K562 (cell line): ENCODE data around the gene HOXC10. TPM values are rescaled to one million over a fixed set of nuclear protein-coding genes. Genes with fewer than 3 reads are reported as not detected.

Experiments used
- CREM ChIP-seq: IDR thresholded peaks from 2 replicates; pipeline ENCODE4 v1.6.1; 2014; ENCODE audit warnings: antibody characterized with exemption, low read depth
- NFIC ChIP-seq: fragments of 450-650 bp; IDR thresholded peaks from 2 replicates; pipeline ENCODE4 v1.6.1; 2017; ENCODE audit warnings: mild to moderate bottlenecking, inconsistent platforms
- PKNOX1 ChIP-seq: fragments of 450-650 bp; IDR thresholded peaks from 2 replicates; pipeline ENCODE4 v1.6.1; 2016
- POLR2AphosphoS5 ChIP-seq: IDR thresholded peaks from 2 replicates; pipeline ENCODE4 v1.6.1; 2011; ENCODE audit warnings: mild to moderate bottlenecking, low read depth, low read length, moderate library complexity; ENCODE audit not compliant: control insufficient read depth, insufficient read depth
- RBM34 ChIP-seq: fragments of 200-400 bp; formaldehyde crosslinking; IDR thresholded peaks from 2 replicates; pipeline ENCODE4 v1.6.1; 2018; ENCODE audit warnings: low read length, borderline replicate concordance; ENCODE audit not compliant: insufficient read depth
- THRA ChIP-seq: fragments of 450-650 bp; IDR thresholded peaks from 2 replicates; pipeline ENCODE4 v1.6.1; 2017; ENCODE audit warnings: mild to moderate bottlenecking, moderate library complexity
- TRIM24 ChIP-seq, 2 experiments: fragments of 450-650 bp; IDR thresholded peaks; 2 replicates each; pipeline ENCODE4 v1.6.1; 2016
- ZEB2 ChIP-seq: fragments of 450-650 bp; IDR thresholded peaks from 2 replicates; pipeline ENCODE4 v1.6.1; 2016
- ZNF121 ChIP-seq: sonication (generic); formaldehyde crosslinking; conservative IDR thresholded peaks from 2 replicates; pipeline ENCODE4 v1.8.0; 2022; ENCODE audit warnings: missing genetic modification reagents
- ZNF197 ChIP-seq: fragments of 200-800 bp; sonication (Bioruptor generic); IDR thresholded peaks from 2 replicates; pipeline ENCODE4 v1.6.1; 2016; ENCODE audit warnings: low read depth, missing genetic modification characterization, missing compliant biosample characterization
- polyA plus RNA-seq, 8 experiments: library from polyadenylated mRNA; depleted of rRNA in 4 of 8; stranded (reverse) in 5 of 8; unstranded in 3 of 8; fragments of >200 nt; fragmentation: Nextera tagmentation in 2 of 8; fragmentation: Illumina TruSeq in 1 of 8; extraction: Ambion mirVana in 2 of 8; extraction: Trizol in 1 of 8; gene quantifications; 2 replicates each; pipeline versions ENCODE4 v1.2.1 to v1.2.3, GENCODE V29; 2011 to 2014; ENCODE audit warnings: inconsistent platforms in 1 of 8, missing spikeins in 1 of 8
- total RNA-seq, 7 experiments: library from RNA; depleted of rRNA in 6 of 7; stranded (reverse); fragments of >200 nt in 6 of 7; fragmentation: Illumina TruSeq in 2 of 7; extraction: Trizol in 2 of 7; gene quantifications; 2 replicates each; pipeline versions ENCODE4 v1.2.1 to v1.2.3, GENCODE V29; 2011 to 2021; ENCODE audit warnings: low replicate concordance in 1 of 7
- TF ChIP-seq, protein P1 (sequence below): fragments of 250-450 bp; sonication (Bioruptor Pico); IDR thresholded peaks from 2 replicates; pipeline ENCODE4 v1.5.1; 2021; ENCODE audit warnings: mild to moderate bottlenecking
- TF ChIP-seq, protein P2 (sequence below): fragments of 200-600 bp; sonication (generic); IDR thresholded peaks from one replicate; pipeline ENCODE4 v1.6.1; 2012; ENCODE audit warnings: mild to moderate bottlenecking, low read depth, low read length, inconsistent platforms

Gene HOXC10
- total and polyA plus RNA-seq, 9 of the 15 experiments (the other 6 are each of a cell fraction or from before 2014, with no cell fraction given) = 0.13 to 0.77 (median 0.35) TPM; not detected in 2

GRCh38 chr12:54017878-54018467 lies 33.0 kb downstream of the HOXC10 start (continued):
- TF ChIP-seq POLR2AphosphoS5 (peak; percentile 83), ZNF197 (CRISPR knock-in tag) (no peak), RBM34 (no peak), PKNOX1 (no peak), TRIM24 (IDR thresholded peaks at IDR 0.05) (no peak), CREM (peak; percentile 82), ZEB2 (no peak), NFIC (no peak; the same call in 1 of the 2 replicates), THRA (no peak), ZNF121 (no peak)
- TF ChIP-seq, protein P1, sequence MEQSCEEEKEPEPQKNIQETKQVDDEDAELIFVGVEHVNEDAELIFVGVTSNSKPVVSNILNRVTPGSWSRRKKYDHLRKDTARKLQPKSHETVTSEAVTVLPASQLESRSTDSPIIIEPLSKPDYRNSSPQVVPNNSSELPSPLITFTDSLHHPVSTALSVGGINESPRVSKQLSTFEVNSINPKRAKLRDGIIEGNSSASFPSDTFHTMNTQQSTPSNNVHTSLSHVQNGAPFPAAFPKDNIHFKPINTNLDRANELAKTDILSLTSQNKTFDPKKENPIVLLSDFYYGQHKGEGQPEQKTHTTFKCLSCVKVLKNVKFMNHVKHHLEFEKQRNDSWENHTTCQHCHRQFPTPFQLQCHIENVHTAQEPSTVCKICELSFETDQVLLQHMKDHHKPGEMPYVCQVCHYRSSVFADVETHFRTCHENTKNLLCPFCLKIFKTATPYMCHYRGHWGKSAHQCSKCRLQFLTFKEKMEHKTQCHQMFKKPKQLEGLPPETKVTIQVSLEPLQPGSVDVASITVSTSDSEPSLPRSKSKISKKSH = no peak
- TF ChIP-seq, protein P2, sequence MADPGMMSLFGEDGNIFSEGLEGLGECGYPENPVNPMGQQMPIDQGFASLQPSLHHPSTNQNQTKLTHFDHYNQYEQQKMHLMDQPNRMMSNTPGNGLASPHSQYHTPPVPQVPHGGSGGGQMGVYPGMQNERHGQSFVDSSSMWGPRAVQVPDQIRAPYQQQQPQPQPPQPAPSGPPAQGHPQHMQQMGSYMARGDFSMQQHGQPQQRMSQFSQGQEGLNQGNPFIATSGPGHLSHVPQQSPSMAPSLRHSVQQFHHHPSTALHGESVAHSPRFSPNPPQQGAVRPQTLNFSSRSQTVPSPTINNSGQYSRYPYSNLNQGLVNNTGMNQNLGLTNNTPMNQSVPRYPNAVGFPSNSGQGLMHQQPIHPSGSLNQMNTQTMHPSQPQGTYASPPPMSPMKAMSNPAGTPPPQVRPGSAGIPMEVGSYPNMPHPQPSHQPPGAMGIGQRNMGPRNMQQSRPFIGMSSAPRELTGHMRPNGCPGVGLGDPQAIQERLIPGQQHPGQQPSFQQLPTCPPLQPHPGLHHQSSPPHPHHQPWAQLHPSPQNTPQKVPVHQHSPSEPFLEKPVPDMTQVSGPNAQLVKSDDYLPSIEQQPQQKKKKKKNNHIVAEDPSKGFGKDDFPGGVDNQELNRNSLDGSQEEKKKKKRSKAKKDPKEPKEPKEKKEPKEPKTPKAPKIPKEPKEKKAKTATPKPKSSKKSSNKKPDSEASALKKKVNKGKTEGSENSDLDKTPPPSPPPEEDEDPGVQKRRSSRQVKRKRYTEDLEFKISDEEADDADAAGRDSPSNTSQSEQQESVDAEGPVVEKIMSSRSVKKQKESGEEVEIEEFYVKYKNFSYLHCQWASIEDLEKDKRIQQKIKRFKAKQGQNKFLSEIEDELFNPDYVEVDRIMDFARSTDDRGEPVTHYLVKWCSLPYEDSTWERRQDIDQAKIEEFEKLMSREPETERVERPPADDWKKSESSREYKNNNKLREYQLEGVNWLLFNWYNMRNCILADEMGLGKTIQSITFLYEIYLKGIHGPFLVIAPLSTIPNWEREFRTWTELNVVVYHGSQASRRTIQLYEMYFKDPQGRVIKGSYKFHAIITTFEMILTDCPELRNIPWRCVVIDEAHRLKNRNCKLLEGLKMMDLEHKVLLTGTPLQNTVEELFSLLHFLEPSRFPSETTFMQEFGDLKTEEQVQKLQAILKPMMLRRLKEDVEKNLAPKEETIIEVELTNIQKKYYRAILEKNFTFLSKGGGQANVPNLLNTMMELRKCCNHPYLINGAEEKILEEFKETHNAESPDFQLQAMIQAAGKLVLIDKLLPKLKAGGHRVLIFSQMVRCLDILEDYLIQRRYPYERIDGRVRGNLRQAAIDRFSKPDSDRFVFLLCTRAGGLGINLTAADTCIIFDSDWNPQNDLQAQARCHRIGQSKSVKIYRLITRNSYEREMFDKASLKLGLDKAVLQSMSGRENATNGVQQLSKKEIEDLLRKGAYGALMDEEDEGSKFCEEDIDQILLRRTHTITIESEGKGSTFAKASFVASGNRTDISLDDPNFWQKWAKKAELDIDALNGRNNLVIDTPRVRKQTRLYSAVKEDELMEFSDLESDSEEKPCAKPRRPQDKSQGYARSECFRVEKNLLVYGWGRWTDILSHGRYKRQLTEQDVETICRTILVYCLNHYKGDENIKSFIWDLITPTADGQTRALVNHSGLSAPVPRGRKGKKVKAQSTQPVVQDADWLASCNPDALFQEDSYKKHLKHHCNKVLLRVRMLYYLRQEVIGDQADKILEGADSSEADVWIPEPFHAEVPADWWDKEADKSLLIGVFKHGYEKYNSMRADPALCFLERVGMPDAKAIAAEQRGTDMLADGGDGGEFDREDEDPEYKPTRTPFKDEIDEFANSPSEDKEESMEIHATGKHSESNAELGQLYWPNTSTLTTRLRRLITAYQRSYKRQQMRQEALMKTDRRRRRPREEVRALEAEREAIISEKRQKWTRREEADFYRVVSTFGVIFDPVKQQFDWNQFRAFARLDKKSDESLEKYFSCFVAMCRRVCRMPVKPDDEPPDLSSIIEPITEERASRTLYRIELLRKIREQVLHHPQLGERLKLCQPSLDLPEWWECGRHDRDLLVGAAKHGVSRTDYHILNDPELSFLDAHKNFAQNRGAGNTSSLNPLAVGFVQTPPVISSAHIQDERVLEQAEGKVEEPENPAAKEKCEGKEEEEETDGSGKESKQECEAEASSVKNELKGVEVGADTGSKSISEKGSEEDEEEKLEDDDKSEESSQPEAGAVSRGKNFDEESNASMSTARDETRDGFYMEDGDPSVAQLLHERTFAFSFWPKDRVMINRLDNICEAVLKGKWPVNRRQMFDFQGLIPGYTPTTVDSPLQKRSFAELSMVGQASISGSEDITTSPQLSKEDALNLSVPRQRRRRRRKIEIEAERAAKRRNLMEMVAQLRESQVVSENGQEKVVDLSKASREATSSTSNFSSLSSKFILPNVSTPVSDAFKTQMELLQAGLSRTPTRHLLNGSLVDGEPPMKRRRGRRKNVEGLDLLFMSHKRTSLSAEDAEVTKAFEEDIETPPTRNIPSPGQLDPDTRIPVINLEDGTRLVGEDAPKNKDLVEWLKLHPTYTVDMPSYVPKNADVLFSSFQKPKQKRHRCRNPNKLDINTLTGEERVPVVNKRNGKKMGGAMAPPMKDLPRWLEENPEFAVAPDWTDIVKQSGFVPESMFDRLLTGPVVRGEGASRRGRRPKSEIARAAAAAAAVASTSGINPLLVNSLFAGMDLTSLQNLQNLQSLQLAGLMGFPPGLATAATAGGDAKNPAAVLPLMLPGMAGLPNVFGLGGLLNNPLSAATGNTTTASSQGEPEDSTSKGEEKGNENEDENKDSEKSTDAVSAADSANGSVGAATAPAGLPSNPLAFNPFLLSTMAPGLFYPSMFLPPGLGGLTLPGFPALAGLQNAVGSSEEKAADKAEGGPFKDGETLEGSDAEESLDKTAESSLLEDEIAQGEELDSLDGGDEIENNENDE = no peak
